Activated naive CD4-positive, alpha-beta T cell treated with anti-CD3 and anti-CD28 coated beads, Interleukin-2, amount 50 U/mL, for 72 hours (primary cell): ENCODE results near the gene GPC2. TPM values are rescaled to one million over a fixed set of nuclear protein-coding genes. Genes with fewer than 3 reads are reported as not detected.
"Not testable (repeated sequence)": the region's sequence is repeated elsewhere in the genome, so short reads cannot be mapped to it uniquely, and the experiment has no call there.

Experiments used
- ATAC-seq, 2 donors: fragments of 150-1000 bp; cut with Tn5 transposase; 2 replicates each; pipeline ENCODE4 v1.10.0; 2021; ENCODE audit warnings: mild to moderate bottlenecking in 2 of 2, moderate library complexity in 2 of 2
- DNase-seq, 2 donors: peaks; one replicate each; pipeline ENCODE4 v3.0.0; 2021 to 2022; ENCODE audit warnings: low spot score in 2 of 2
- H3K27ac Mint-ChIP-seq, 2 donors: one replicate each; pipeline ENCODE4 v1.8.0; 2022; ENCODE audit warnings: mild to moderate bottlenecking in 2 of 2, mixed read lengths in 2 of 2
- H3K36me3 Mint-ChIP-seq, 2 donors: one replicate each; pipeline ENCODE4 v1.8.0; 2022; ENCODE audit warnings: mixed read lengths in 2 of 2
- H3K9me3 Mint-ChIP-seq, 2 donors: one replicate each; pipeline ENCODE4 v1.8.0; 2022; ENCODE audit warnings: mixed read lengths in 2 of 2
- total RNA-seq, 2 donors: library from RNA; stranded (reverse); gene quantifications; one replicate each; pipeline ENCODE4 v1.2.3, GENCODE V29; 2022

Gene GPC2
- total RNA-seq, 2 donors from 2014 or later: 7.0 to 18.9 TPM

- H3K36me3 Mint-ChIP-seq: peaks cover 14 to 19% of the 10 kb centered on the region in 2 donors
- DNase-seq (peak in 1 of 2 donors; percentile 21), ATAC-seq (no peak)
- H3K9me3 Mint-ChIP-seq: peaks cover 0 to 8% of the 10 kb centered on the region in 2 donors
- peak overlapping the region in 1 of 2 donors; percentile 30 for H3K27ac Mint-ChIP-seq
These were observed 35.6 kb upstream of the GPC2 start for GRCh38 chr7:100212631-100213286.

DNA sequence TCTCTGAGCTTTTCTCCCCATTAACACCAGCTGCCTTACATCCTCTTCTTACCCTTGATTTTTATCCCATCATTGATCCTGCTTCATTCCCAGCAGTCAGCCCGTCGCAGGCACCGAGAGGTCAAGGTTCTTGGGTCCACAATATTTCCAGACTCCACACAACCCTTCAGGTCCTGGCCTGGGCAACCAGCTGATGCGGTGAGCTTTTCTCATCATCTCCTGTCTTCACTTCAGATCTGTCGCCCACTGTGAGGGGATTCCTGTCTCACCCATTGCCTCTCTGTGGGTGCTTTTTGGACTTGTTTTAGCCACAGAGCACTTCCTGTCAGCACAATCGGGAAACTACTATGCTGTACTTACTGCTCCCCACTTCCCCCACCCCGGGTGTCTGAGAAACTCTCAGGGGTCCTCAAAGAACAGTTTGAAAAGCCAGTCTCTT, 34.2 kb upstream of the GPC2 start:
- Mint-ChIP-seq H3K27ac (peak overlapping the region; percentile 68 to 95), H3K9me3 (peaks cover 0 to 8% of the 10 kb centered on the region in 2 donors), H3K36me3 (peaks cover 14 to 19% of the 10 kb centered on the region in 2 donors)
- DNase-seq (peak in 1 of 2 donors; percentile 33), ATAC-seq (peak; percentile 19 to 52)

GRCh38 chr7:100210805-100211204, 33.6 kb upstream of the GPC2 start:
- DNase-seq (peak in 1 of 2 donors; percentile 14), ATAC-seq (no peak)
- Mint-ChIP-seq H3K27ac (peak overlapping the region in 1 of 2 donors; percentile 68), H3K36me3 (peaks cover 14 to 19% of the 10 kb centered on the region in 2 donors), H3K9me3 (peaks cover 0 to 8% of the 10 kb centered on the region in 2 donors)

GRCh38 chr7:100209493-100209892, 32.3 kb upstream of the GPC2 start:
- ATAC-seq (peak in 1 of 2 donors; percentile 3), DNase-seq (no peak)
- H3K36me3 Mint-ChIP-seq: peaks cover 14 to 19% of the 10 kb centered on the region in 2 donors

DNA sequence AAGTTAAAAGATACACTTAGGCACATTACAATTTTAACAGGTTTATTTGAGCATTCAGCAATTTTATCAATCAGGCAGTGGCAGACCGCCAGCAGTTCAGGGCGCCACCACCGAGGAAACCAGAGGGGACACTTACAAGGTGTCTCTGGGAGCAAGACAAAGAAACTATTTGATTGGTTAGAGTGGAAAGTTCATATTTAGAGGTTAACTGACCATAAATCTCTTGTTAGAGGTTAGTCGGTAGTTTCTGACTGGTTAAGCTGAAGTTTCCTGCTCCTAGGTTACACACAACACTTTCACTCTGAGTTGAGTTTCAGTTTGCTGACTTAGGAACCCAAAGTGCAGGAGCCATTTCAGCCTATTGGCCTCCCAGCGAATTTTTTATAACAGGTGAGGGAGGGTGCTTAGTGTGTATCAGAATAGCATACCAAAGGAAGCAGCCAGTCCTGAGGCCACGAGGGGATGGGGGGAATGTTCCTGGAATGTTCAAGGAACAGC, 31.8 kb upstream of the GPC2 start:
- Mint-ChIP-seq H3K27ac (peak overlapping the region; percentile 24 to 72), H3K9me3 (peaks cover 0 to 8% of the 10 kb centered on the region in 2 donors), H3K36me3 (peaks cover 14 to 19% of the 10 kb centered on the region in 2 donors)
- ATAC-seq (peak; percentile 91 to 96), DNase-seq (peak; percentile 41 to 53)

More at GRCh38 chr7:100209493-100209892, 32.3 kb upstream of the GPC2 start:
- peaks cover 0 to 8% of the 10 kb centered on the region in 2 donors for H3K9me3 Mint-ChIP-seq
- H3K27ac Mint-ChIP-seq: peak overlapping the region; percentile 27 to 72

- peaks cover 4 to 5% of the 10 kb centered on the region in 2 donors for H3K36me3 Mint-ChIP-seq
- H3K9me3 Mint-ChIP-seq: peaks cover 0 to 3% of the 10 kb centered on the region in 2 donors
- H3K27ac Mint-ChIP-seq: no peak overlapping the region
- ATAC-seq (no peak), DNase-seq (no peak)
These were observed 27.3 kb upstream of the GPC2 start for GRCh38 chr7:100204454-100204853.

GRCh38 chr7:100200693-100201092, 23.5 kb upstream of the GPC2 start:
- no peak for DNase-seq
- no peak for ATAC-seq
- Mint-ChIP-seq H3K27ac (no peak overlapping the region), H3K9me3 (no peaks in the 10 kb centered on the region), H3K36me3 (no peaks in the 10 kb centered on the region)

DNA sequence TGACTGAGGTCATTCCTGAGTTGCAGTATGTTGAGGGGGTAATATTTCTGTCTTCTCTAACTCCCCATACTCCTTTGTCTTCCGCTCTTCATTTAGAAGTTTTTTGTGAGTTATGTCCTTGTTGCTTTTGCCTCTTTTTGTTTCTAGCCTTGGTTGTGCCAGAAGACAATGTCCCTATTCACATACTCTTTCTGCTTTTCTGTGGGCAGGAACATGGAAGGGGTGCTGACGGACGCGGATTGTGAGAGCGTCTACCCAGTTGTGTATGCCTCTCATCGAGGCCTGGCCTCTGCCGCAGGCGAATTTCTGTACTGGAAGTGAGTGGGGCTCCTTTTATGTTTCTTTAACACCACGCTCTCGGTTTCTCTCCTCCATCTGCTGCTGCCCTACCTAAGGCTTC, 21.1 kb upstream of the GPC2 start:
- ATAC-seq: no peak
- no peak for DNase-seq
- Mint-ChIP-seq H3K9me3 (no peaks in the 10 kb centered on the region), H3K27ac (peak overlapping the region in 1 of 2 donors; percentile 68), H3K36me3 (no peaks in the 10 kb centered on the region)

GRCh38 chr7:100195901-100196322, 18.7 kb upstream of the GPC2 start:
- DNase-seq, H3K36me3 Mint-ChIP-seq, H3K9me3 Mint-ChIP-seq, ATAC-seq: not testable (repeated sequence)
- H3K27ac Mint-ChIP-seq: peak overlapping the region in 1 of 2 donors; percentile 55

DNA sequence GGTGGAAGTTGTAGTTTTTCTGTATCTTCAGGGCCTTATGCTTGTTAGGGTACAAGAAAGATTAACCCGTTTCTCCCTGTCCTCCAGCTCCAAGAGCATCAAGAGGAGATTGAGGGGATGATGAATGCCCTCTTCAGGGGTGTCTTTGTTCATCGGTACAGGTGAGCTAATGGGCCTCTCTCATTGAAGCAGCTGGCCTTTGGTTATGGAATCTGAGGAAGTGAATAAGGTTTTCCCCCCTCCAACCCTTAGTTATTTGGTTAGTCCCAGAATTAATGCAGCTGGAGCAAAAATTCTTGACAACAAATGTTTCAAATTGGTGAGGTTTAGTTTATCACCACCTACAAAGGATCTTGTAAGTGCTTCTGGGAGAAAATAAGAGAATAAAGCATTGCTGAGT, 18.0 kb upstream of the GPC2 start:
- Mint-ChIP-seq H3K27ac (no peak overlapping the region), H3K9me3 (no peaks in the 10 kb centered on the region), H3K36me3 (peaks cover 0 to 7% of the 10 kb centered on the region in 2 donors)
- DNase-seq (no peak), ATAC-seq (no peak)

GRCh38 chr7:100192969-100193368, 15.8 kb upstream of the GPC2 start:
- no peak overlapping the region for H3K27ac Mint-ChIP-seq
- H3K36me3 Mint-ChIP-seq: peaks cover 0 to 7% of the 10 kb centered on the region in 2 donors
- H3K9me3 Mint-ChIP-seq: no peaks in the 10 kb centered on the region
- DNase-seq (no peak), ATAC-seq (no peak)

GRCh38 chr7:100192281-100192862, 15.2 kb upstream of the GPC2 start:
- not testable (repeated sequence) for ATAC-seq, H3K9me3 Mint-ChIP-seq, H3K36me3 Mint-ChIP-seq, H3K27ac Mint-ChIP-seq, DNase-seq

DNA sequence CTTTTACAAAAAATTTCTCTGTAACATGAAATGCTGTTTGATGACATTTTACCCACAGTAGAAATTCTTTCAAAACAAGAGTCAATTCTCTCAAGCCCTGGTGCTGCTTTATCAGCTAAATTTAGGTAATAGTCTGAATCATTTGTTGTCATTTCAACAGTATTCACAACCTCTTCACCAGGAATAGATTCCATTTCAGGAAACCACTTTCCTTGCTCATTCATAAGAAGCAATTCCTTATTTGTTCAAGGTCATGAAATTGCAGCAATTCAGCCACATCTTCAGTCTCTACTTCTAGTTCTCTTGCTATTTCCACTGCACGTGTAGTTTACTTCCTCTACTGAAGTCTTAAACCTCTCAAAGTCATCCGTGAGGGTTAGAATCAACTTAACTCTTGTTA, 14.6 kb upstream of the GPC2 start:
- no peaks in the 10 kb centered on the region for H3K9me3 Mint-ChIP-seq
- ATAC-seq (no peak), DNase-seq (no peak)
- no peak overlapping the region for H3K27ac Mint-ChIP-seq
- H3K36me3 Mint-ChIP-seq: peaks cover 0 to 7% of the 10 kb centered on the region in 2 donors

DNA sequence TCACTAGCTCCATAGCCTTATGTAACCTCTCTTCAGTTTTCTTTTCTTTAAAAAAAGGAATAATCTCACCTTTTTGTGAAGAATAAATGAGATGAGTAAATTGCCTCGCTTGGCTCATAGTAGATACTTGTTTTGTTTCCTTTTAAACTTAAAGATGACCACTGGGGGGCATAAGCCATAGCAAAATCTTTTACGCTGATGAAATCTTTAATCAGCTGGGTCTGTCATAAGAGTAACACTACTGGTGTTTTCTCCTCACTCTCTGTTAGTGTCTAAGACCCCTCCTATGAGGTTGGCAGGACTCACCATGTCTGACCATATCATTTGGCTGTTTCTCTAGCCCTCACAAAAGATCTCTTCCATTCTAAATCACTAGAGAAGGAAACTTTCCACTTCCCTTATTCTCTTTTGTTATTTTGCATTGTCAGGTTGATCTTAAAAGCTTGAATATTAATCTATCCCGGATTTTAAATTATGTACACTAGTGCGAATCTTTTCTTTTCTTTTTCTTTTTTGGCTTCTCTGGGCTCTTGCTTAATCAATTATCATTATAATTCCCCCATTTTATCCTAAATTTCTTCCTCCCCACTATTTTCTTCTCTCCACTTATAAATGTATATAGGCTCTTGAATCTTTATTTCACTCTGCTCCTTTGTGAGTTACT, 13.0 kb upstream of the GPC2 start:
- peak overlapping the region in 1 of 2 donors; percentile 74 for H3K27ac Mint-ChIP-seq
- H3K36me3 Mint-ChIP-seq: peaks cover 0 to 7% of the 10 kb centered on the region in 2 donors
- ATAC-seq (peak; percentile 84 to 96), DNase-seq (no peak)
- H3K9me3 Mint-ChIP-seq: no peaks in the 10 kb centered on the region

DNA sequence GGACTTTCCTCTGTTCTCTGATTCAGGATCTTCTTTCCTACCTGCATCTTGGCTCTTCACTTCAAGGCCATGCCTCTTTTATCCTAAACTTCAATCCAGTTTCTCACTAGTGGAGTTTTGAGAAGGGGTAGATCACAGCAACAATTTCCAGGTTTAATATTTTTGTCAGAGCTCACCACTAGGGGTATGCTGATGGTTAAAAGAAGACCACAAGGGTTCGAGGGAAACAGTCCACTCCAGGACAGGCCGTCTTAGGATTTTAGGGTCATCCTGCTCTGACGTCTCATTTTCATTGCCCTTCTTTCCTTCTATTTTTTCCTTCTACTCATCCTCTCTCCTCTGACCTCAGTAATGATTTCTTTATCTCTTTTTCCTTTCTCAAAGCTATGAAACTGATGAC, 11.9 kb upstream of the GPC2 start:
- DNase-seq (no peak), ATAC-seq (no peak)
- H3K36me3 Mint-ChIP-seq: peaks cover 0 to 7% of the 10 kb centered on the region in 2 donors
- H3K27ac Mint-ChIP-seq: peak overlapping the region in 1 of 2 donors; percentile 74
- no peaks in the 10 kb centered on the region for H3K9me3 Mint-ChIP-seq

DNA sequence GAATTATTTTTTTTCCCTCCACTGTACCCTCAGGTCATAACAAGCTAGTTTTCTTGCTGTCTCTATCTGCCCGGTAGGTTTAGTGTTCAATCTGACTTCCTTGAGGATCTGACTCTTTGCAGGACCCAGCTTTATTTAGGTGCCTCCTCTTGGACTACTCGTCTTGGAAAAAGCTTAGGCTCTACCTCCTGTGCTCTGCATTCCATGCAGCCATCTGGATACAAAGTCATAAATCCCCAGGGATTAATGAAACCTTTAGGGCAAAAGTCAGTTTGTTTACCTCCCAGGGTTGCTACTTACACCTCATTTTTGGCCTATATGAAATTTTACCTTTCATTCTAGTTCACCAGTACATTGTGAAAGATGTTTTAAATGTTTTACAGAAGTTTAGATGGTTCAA, 8.5 kb upstream of the GPC2 start:
- Mint-ChIP-seq H3K36me3 (peaks cover 0 to 7% of the 10 kb centered on the region in 2 donors), H3K9me3 (no peaks in the 10 kb centered on the region), H3K27ac (no peak overlapping the region)
- DNase-seq (no peak), ATAC-seq (no peak)

DNA sequence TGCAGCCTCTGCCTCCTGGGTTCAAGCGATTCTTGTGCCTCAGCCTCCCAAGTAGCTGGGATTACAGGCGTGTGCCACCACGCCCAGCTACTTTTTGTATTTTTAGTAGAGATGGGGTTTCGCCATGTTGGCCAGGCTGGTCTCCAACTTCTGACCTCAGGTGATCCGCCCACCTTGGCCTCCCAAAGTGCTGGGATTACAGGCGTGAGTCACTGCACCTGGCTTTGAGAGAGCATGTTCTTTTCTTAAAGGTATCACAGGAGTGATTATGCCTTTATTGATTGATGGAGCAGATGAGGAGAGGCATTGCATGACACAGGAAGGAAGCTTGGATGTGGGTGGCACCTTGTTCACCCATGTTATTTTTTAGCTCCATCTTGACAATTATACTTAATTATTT, 5.9 kb upstream of the GPC2 start:
- H3K27ac Mint-ChIP-seq: peak overlapping the region in 1 of 2 donors; percentile 85
- DNase-seq, H3K9me3 Mint-ChIP-seq, ATAC-seq: not testable (repeated sequence)
- peaks cover 0 to 13% of the 10 kb centered on the region in 2 donors for H3K36me3 Mint-ChIP-seq
